ENCODE data around the gene MICALL1.

MICALL1 gene

GRCh38 chr22:37932401-37932800 lies 26.3 kb downstream of the MICALL1 start:
- no peak overlapping the region for H3K4me3 ChIP-seq (ENCODE audit: control insufficient read depth, low read depth, low read length)
- DNase-seq (ENCODE audit: low read depth), result no peak
- no peak for TF ChIP-seq CTCF (conservative IDR thresholded peaks at IDR 0.05; ENCODE audit: control insufficient read depth, insufficient read depth, low read depth, low read length)

GRCh38 chr22:37932821-37933578 lies 26.9 kb downstream of the MICALL1 start:
- H3K4me3 ChIP-seq (ENCODE audit: control insufficient read depth, low read depth, low read length), result no peak overlapping the region
- TF ChIP-seq CTCF (conservative IDR thresholded peaks at IDR 0.05; ENCODE audit: control insufficient read depth, insufficient read depth, low read depth, low read length), result no peak
- no peak for DNase-seq (ENCODE audit: low read depth)

GRCh38 chr22:37933711-37934376 lies 27.7 kb downstream of the MICALL1 start:
- no peak overlapping the region for H3K4me3 ChIP-seq (ENCODE audit: control insufficient read depth, low read depth, low read length)
- TF ChIP-seq CTCF (conservative IDR thresholded peaks at IDR 0.05; ENCODE audit: control insufficient read depth, insufficient read depth, low read depth, low read length), result peak; percentile 91
- DNase-seq (ENCODE audit: low read depth), result peak; percentile 92

GRCh38 chr22:37940698-37941376 lies 34.7 kb downstream of the MICALL1 start:
- peak; percentile 0 for TF ChIP-seq CTCF (conservative IDR thresholded peaks at IDR 0.05; ENCODE audit: control insufficient read depth, insufficient read depth, low read depth, low read length)
- peak; percentile 81 for DNase-seq (ENCODE audit: low read depth)
- no peak overlapping the region for H3K4me3 ChIP-seq (ENCODE audit: control insufficient read depth, low read depth, low read length)

GRCh38 chr22:37942133-37942532 lies 36.0 kb downstream of the MICALL1 start:
- DNase-seq (ENCODE audit: low read depth), result no peak
- H3K4me3 ChIP-seq (ENCODE audit: control insufficient read depth, low read depth, low read length), result no peak overlapping the region
- no peak for TF ChIP-seq CTCF (conservative IDR thresholded peaks at IDR 0.05; ENCODE audit: control insufficient read depth, insufficient read depth, low read depth, low read length)

GRCh38 chr22:37943136-37943824 lies 37.2 kb downstream of the MICALL1 start:
- H3K4me3 ChIP-seq (ENCODE audit: control insufficient read depth, low read depth, low read length), result no peak overlapping the region
- no peak for TF ChIP-seq CTCF (conservative IDR thresholded peaks at IDR 0.05; ENCODE audit: control insufficient read depth, insufficient read depth, low read depth, low read length)

More at GRCh38 chr22:37943136-37943824, 37.2 kb downstream of the MICALL1 start:
- no peak for DNase-seq (ENCODE audit: low read depth)

Measured in fibroblast of mammary gland (primary cell).